Epithelial cell of esophagus (primary cell): Measurements from ENCODE around the gene PIAS4.

Experiments used
- DNase-seq: peaks from one replicate; pipeline ENCODE4 v3.0.0; 2010; ENCODE audit warnings: low read depth
- H3K4me3 ChIP-seq: 2 replicates; pipeline ENCODE4 v1.5.1; 2011; ENCODE audit warnings: mild to moderate bottlenecking, low read length, control low read depth
- TF ChIP-seq, protein P1 (sequence below): IDR thresholded peaks from 2 replicates; pipeline ENCODE4 v1.5.1; 2011; ENCODE audit warnings: low read depth, mild to moderate bottlenecking, low read length, control low read depth, inconsistent platforms; ENCODE audit not compliant: insufficient read depth; ENCODE audit errors: missing control alignments

Gene PIAS4

DNA sequence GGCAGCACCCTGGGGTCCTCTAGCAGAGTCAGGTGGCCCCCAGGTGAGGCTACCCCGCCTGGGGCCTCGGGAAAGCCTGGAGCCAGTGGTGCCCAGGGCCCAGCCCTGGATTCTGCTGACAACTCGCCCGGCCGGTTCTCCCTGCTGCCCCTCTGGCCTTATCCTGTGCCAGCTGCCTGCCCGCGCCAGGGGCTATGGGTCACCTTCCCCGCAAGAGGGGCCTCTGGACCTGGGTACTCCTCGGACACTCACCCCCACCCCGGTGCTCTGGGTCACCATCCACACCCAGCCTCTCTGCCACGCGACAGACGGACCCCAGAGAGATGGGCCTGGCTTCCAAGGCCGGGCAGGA is 35.2 kb downstream of the PIAS4 start:
- H3K4me3 ChIP-seq, result no peak overlapping the region
- TF ChIP-seq, protein P1, sequence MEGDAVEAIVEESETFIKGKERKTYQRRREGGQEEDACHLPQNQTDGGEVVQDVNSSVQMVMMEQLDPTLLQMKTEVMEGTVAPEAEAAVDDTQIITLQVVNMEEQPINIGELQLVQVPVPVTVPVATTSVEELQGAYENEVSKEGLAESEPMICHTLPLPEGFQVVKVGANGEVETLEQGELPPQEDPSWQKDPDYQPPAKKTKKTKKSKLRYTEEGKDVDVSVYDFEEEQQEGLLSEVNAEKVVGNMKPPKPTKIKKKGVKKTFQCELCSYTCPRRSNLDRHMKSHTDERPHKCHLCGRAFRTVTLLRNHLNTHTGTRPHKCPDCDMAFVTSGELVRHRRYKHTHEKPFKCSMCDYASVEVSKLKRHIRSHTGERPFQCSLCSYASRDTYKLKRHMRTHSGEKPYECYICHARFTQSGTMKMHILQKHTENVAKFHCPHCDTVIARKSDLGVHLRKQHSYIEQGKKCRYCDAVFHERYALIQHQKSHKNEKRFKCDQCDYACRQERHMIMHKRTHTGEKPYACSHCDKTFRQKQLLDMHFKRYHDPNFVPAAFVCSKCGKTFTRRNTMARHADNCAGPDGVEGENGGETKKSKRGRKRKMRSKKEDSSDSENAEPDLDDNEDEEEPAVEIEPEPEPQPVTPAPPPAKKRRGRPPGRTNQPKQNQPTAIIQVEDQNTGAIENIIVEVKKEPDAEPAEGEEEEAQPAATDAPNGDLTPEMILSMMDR, result no peak
- peak; percentile 37 for DNase-seq

DNA sequence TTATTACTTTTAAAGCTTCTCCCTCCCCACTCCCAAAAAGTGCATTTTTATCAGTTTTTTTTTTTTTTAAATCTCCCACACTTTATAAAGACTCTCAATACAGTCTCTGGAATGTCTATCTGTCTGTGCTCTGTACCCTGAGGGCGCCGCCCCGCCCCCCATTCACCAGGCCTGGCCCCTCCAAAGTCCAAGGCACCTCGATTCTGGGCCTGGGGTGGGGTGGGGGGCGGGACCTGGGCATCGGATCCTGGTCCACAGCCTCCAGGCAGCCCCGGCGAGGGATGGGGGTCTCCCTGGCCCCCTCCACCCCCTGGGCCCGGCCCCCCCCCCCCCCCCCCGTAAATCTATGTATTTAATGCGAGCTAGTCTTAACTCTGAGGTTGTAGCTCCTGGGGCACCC is 35.9 kb downstream of the PIAS4 start:
- DNase-seq, result no peak
- TF ChIP-seq, protein P1, result no peak
- H3K4me3 ChIP-seq, result no peak overlapping the region

DNA sequence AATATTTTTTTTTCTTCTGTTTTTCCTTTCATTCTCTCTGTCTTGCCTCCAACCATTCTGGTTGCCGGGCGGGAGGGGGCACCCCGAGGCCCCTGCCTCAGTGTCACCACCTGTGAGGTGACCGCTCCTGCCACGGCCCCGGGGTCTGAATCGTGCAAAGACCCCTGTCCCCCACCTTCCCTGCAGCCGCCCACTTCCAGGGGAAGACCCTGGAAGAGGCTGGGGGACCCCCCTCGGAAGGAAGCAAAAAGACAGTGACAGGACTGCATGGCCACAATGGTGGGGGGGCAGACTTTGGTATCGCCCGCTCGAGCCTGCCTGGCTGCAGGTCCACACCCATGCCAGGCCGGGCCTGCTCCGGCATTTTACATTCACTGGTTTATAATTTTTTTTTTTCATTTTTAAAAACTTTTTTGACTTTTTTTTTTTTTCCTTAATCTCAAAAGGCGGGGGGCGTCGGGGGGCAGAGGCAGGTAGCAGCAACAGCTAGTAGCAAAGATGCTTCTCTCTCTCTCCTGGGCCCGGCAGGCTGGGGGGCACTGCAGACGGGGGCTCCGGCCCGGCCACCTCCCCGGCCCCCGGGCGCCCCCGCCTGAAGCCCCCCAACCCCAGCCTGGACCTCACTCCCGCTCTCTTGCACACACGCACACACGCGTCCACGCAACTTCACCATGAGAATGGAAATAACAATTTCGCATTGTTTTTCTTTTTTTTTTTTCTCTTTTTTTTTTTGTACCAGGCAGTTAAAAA is 36.6 kb downstream of the PIAS4 start:
- H3K4me3 ChIP-seq, result no peak overlapping the region
- no peak for DNase-seq
- TF ChIP-seq, protein P1, result no peak

DNA sequence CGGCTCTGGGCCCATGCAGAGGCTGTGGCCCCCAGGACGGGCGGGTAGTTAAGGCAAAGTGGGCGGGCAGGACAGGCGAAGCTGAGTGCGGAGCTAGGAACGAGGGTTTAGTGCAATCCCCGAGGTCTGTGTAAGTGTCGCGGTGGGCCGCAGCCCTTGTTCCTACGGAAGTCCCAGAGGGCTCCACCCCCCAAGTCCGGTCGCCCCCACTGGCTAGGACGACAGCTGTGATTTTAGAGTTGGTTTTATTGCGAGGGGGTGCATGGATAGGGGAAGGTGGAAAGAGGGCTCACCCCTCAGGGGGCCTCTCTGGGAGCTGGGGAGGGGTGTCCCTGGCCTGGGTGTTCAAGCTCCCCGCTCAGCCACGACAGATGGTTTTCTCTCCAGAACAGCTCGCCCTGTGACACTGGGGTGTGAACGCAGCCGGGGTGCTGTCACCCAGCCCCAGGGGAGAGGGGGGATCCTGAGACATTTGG is 37.5 kb downstream of the PIAS4 start:
- TF ChIP-seq, protein P1, result no peak
- no peak overlapping the region for H3K4me3 ChIP-seq

DNA sequence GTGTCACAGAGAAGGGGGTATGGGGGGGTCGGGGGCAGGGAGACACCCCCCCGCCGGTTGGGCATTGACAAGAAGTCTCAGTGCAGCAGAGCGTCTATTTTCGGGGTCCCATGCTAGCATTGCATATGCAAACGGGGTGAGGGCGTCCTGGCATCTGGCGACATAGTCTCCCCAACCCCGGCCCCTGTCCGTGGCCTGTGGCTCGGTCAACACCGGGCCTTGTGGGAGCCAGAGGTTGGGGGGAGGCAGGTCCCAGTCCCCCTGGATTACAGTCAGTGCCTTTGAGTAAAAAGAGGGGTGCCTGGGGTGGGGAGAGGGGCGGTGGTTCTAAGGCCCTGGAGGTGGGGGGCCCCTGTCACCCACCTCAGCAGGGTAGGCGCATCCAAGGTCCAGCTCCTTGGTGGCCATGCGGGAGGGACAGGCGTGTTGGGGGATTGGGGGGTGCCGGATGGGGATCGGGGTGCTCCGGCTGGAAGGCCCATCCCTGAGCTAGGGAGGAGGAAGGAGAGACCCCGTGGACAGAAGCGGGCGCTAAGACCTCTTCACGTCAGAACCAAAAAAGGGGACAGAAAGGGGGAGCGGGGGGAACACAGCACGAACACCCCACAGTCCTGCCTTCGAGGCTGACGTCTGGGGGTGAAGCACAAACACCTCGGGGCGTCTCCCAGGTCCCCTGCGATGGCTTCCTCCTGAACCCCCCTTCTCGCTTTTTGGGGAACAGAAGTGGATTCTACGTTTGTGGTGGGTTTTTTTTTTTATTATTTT is 38.2 kb downstream of the PIAS4 start:
- no peak for DNase-seq
- no peak overlapping the region for H3K4me3 ChIP-seq
- TF ChIP-seq, protein P1, result no peak

More for the DNA sequence above, 37.5 kb downstream of the PIAS4 start:
- no peak for DNase-seq

DNA sequence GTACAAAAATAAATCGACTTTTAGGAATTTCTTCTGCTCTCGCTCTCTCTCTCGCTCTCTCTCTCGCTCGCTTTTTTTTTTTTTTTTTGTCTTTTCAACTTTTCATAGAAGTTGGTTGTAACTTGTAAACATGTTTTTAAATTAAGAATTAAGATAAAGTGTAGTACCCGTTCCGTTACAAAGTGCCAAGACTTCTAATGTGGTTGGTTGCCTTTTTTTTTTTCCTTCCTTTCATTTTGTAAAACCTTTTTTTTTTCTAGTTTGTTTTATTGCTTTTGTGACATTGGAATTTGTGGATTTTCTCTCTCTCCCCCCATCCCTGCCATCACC is 38.8 kb downstream of the PIAS4 start:
- H3K4me3 ChIP-seq, result no peak overlapping the region
- TF ChIP-seq, protein P1, result no peak
- DNase-seq, result no peak
